Measurements from ENCODE around the gene PSTK. TPM values are rescaled to one million over a fixed set of nuclear protein-coding genes. Genes with fewer than 3 reads are reported as not detected.

PSTK gene
- total and polyA plus RNA-seq, 10 donors: 1.2 to 4.9 (median 2.7) TPM

DNA sequence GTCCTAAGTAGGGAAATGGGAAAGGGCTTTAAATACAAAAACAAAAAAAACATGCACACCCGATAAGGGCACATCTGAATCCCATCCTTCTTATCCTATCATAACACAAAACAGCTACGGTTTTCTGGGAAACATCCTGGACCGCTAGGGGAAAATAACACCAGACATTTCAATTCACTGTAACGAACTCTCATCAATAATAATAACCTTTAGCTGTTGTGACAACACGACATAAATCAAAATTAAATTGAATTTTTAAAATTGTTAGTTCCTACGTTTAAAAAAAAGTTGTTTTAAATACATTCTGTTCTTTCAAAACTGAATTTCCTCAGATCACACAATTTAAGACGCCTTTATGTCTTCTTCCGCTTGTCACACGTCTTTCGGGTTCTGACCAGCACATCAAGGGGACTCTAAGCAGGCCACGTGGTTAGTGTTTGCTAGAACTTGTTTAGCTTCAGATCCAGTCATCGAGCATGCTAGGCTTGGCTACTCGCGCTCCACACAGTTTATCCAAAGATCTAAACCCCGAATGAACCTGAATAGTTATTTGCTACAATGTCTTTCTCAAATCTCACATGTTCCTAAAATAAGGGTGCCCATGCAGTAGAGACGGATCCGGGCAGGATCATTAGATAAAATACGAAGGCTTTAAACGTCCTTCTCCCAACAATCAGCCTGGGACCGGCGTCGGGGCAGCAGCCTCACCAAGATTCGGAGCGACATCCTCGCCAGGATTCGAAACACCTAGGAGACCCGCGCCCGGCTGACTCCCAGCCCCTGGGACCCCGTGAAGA lies 27.6 kb downstream of the PSTK start:
- Histone ChIP-seq H3K4me3 (peak overlapping the region; percentile 73 to 99 (median 96)), H3K27me3 (replicated peaks in 1 of 7) (no peaks in the 10 kb centered on the region), H3K27ac (peak overlapping the region; percentile 91 to 98 (median 94)), H3K36me3 (peaks cover 0 to 21% (median 0%) of the 10 kb centered on the region in 6 donors), H3K9me3 (no peaks in the 10 kb centered on the region), H3K4me1 (peaks cover 13 to 67% (median 57%) of the 10 kb centered on the region in 6 donors)
- WGBS, 5 donors: 4 to 7% (median 5%) methylated on average over 26 to 30 of the region's 30 CpGs
- TF ChIP-seq POLR2AphosphoS5 (IDR thresholded peaks at IDR 0.05): peak in 1 of 3 donors; percentile 28
- TF ChIP-seq, protein P1, sequence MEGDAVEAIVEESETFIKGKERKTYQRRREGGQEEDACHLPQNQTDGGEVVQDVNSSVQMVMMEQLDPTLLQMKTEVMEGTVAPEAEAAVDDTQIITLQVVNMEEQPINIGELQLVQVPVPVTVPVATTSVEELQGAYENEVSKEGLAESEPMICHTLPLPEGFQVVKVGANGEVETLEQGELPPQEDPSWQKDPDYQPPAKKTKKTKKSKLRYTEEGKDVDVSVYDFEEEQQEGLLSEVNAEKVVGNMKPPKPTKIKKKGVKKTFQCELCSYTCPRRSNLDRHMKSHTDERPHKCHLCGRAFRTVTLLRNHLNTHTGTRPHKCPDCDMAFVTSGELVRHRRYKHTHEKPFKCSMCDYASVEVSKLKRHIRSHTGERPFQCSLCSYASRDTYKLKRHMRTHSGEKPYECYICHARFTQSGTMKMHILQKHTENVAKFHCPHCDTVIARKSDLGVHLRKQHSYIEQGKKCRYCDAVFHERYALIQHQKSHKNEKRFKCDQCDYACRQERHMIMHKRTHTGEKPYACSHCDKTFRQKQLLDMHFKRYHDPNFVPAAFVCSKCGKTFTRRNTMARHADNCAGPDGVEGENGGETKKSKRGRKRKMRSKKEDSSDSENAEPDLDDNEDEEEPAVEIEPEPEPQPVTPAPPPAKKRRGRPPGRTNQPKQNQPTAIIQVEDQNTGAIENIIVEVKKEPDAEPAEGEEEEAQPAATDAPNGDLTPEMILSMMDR (IDR thresholded peaks at IDR 0.05 in 8 of 11, conservative IDR thresholded peaks at IDR 0.05 in 3 of 11): no peak
- TF ChIP-seq POLR2A (IDR thresholded peaks at IDR 0.05): no peak
- DNase-seq: peak; percentile 72
- intact Hi-C loops (cut with DNase I; ENCODE audit: low total_unique reads): no loop called here

DNA sequence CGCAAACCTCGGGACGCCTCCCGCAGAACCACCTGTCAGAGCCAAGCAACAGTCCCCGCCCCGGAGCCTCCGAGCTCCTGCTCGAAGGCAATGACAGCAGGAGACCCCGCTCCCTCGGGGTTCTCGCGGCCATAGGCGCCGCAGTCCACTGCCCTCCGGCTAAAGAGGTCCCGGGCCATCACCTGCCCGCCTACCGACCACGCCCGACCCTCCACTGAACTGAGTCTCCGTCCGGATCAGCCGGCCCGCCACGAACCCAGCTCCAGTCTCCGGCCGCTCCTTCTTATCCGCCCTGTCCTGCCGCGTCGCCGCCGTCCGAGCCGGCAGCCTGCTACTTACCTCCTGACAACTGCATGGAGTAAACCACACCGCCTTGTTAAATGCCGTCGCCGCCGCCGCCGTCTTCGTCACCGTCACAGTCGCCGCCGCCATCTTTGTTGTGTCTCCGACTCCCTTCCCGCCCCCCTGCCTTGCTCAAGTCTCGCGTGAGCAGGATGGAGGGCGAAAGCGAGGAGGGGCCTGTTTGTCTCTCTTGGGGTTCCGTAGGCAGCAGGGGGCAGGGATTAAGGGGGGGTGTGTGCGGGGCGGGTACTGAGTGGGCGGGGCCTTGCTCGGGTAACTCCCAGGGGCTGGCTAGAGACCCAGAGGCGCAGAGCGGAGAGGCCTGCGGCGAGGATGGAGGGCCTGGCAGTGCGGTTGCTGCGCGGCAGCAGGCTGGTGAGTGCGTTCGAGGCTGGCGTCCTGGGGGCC lies 28.3 kb downstream of the PSTK start, which contains the start of the genes ACADSB and IKZF5:
ACADSB (plus strand) TSS at position 652 of the 750 bp plus-strand sequence; CDS start at position 676, 24 bp downstream.
IKZF5 (minus strand) TSS at position 441 of the 750 bp plus-strand sequence. CDS start 10,170 bp downstream, outside the sequence.
- peak; percentile 99 for DNase-seq
- no peaks in the 10 kb centered on the region for H3K9me3 ChIP-seq
- H3K4me1 ChIP-seq: peaks cover 13 to 64% (median 55%) of the 10 kb centered on the region in 6 donors
- no peaks in the 10 kb centered on the region for H3K27me3 ChIP-seq (replicated peaks in 1 of 7)
- peaks cover 0 to 21% (median 0%) of the 10 kb centered on the region in 6 donors for H3K36me3 ChIP-seq
- peak within 1 kb of the TSS; percentile 73 to 99 (median 96) for H3K4me3 ChIP-seq
- intact Hi-C loops (cut with DNase I; ENCODE audit: low total_unique reads): no loop called here
- WGBS, 5 donors: 0 to 1% (median 0%) methylated on average over 50 to 68 of the region's 68 CpGs
- peak within 1 kb of the TSS; percentile 91 to 98 (median 94) for H3K27ac ChIP-seq
- peak in 2 of 3 donors; percentile 63 to 83 for TF ChIP-seq POLR2A (IDR thresholded peaks at IDR 0.05)
- TF ChIP-seq POLR2AphosphoS5 (IDR thresholded peaks at IDR 0.05): peak; percentile 97 to 98 (median 98)
- TF ChIP-seq, protein P1 (IDR thresholded peaks at IDR 0.05 in 8 of 11, conservative IDR thresholded peaks at IDR 0.05 in 3 of 11): peak in 5 of 11 experiments; percentile 16 to 45 (median 35)

DNA sequence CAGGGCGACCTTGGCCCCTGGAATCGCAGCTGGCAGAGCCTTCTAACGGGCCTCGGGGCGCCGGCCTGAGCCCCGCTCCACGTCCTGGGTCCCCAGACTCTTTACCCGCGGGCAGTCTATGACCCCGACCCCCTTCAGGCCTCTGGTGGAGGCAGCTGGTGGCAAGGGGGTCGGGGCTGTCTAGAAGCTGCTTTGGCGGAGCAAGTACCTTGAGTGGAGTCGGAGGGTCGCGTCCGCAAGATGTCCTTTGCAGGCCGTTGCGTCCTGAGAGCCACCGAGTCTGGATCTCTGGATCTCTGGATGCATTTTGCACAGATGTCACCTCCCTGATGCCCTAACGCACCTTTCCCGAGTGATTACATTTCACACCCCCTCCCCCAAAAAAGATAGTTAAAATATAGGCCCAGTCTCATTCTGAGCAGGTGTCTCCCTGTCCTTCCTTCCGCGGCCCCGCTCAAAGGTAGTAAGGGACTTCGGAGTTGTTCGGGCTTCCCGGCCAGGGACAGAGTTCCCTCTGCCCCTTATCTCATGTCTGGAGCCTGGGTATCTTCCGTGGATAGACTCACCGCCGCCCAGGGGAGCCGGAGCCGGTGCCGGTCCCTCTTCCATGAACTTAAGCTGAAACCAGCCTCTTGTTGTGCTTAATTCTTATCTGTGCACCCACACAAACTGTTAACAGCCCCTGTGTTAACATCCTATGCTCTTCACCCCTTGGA lies 29.1 kb downstream of the PSTK start:
- peaks cover 13 to 59% (median 50%) of the 10 kb centered on the region in 6 donors for H3K4me1 ChIP-seq
- DNase-seq: peak; percentile 88
- peak overlapping the region; percentile 59 to 98 (median 94) for H3K27ac ChIP-seq
- peak overlapping the region; percentile 73 to 99 (median 96) for H3K4me3 ChIP-seq
- intact Hi-C loops (cut with DNase I; ENCODE audit: low total_unique reads): no loop called here
- TF ChIP-seq POLR2AphosphoS5 (IDR thresholded peaks at IDR 0.05) (no peak), POLR2A (IDR thresholded peaks at IDR 0.05) (no peak)
- TF ChIP-seq, protein P1 (IDR thresholded peaks at IDR 0.05 in 8 of 11, conservative IDR thresholded peaks at IDR 0.05 in 3 of 11): no peak
- peaks cover 0 to 16% (median 0%) of the 10 kb centered on the region in 6 donors for H3K36me3 ChIP-seq
- H3K9me3 ChIP-seq: no peaks in the 10 kb centered on the region
- H3K27me3 ChIP-seq (replicated peaks in 1 of 7): no peaks in the 10 kb centered on the region
- WGBS, 5 donors: 2 to 3% (median 2%) methylated on average over 16 to 34 of the region's 34 CpGs
